Measurements from ENCODE around the gene CHCHD3. TPM values are rescaled to one million over a fixed set of nuclear protein-coding genes. Genes with fewer than 3 reads are reported as not detected.

CHCHD3 gene
- total RNA-seq, 1 donor from 2014 or later, result 70.8 TPM

DNA sequence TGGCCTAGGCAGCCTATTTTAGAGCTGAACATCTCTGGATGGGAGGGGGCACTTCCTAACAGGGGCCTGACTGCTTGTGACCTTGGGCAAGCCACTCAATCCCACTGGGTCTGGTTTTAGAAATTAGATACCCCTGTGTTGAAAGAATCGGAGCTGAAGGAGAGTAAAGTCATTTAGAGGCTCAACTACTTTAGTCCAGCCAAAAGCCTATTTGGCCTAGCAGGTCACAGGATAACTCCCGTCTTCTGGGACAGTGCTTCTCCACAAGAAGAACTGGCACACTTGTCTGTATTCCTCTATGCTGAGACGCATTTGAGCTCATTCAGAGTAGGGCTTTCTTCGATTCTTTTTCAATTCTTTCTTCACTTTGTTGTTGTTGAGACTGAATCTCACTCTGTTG lies 224.2 kb downstream of the CHCHD3 start:
- no peak for DNase-seq

- DNase-seq, result no peak
Observed at GRCh38 chr7:132857031-132857430, 224.9 kb downstream of the CHCHD3 start.

DNA sequence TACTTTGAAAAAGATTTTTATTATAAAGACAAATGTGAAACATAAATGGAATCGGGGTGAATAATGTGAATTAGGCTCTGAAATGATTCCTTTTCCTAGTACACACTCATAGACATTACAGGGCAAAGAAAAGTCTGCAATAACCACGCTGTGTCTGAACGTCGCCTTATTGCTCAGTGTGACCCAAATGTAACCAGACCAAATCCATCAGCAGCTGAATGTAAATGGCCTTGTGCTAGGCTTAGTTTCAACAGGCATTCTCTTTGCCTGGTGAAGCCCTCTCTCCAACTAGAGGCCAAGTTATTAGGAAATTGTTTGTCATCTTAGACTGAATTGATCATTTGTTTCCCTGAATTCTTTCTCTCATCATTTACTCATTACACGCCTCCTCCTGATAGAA lies 225.5 kb downstream of the CHCHD3 start:
- no peak for DNase-seq

GRCh38 chr7:132855901-132856300 lies 226.0 kb downstream of the CHCHD3 start:
- no peak for DNase-seq

DNA sequence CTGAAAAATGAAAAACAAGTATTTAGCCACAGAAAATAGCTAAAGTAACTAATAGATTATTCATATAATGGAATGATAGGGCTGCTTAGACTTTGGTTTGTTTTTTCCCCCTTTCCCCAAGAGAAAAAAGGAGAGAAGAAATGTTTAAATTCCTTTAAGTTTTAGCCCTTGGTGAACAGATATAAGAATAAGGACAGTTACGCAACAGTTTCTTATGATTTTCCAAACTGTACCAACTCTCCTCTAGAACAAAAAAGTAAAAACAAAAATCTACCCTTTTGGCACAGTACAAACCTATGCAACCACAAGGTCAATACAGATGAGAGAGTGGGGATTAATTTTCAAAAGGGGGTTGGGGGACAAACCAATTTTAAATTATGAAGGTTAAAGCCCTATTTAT lies 227.7 kb downstream of the CHCHD3 start:
- no peak for DNase-seq

DNA sequence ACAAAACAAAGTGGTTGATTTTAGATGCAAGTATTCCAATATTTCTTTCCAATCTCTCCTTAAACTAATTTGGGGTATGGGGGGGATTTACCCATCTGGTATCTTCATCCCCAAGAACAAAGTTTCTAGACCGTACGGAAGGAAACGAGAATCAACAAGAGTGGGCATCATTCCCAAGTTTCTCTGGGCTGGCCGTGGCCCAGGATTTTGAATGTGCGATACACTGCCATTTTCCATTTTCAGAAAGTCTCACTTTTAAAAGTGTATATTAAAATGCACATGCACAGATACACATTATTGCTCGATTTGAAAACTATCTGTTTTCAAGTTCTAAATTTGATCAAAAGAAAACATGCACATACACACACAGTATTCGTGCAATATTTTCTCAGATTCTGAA lies 234.5 kb downstream of the CHCHD3 start:
- DNase-seq, result no peak

GRCh38 chr7:132846086-132846485 lies 235.8 kb downstream of the CHCHD3 start:
- DNase-seq, result no peak

GRCh38 chr7:132842478-132842877 lies 239.4 kb downstream of the CHCHD3 start:
- no peak for DNase-seq

- DNase-seq, result no peak
Observed at GRCh38 chr7:132840199-132840598, 241.7 kb downstream of the CHCHD3 start.

- no peak for DNase-seq
Observed at GRCh38 chr7:132838313-132838712, 243.6 kb downstream of the CHCHD3 start.

DNA sequence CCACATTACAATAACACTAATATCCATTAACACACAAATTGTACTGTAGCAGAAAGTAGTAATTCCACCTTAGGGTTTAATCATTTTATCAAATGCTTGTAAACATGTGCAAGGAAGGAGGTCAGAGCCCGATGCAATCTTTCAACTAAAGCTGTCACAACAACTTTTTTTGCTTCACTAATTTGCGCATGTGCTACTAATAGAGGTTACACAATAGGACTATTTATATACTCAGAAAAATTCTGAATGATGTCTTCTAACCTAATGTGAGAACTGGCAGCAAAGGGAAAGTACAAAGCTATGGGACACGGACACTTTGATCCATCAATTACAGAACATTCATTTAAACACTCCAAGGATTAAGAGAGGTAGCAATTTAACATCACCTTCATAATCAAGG lies 244.4 kb downstream of the CHCHD3 start:
- no peak for DNase-seq

DNA sequence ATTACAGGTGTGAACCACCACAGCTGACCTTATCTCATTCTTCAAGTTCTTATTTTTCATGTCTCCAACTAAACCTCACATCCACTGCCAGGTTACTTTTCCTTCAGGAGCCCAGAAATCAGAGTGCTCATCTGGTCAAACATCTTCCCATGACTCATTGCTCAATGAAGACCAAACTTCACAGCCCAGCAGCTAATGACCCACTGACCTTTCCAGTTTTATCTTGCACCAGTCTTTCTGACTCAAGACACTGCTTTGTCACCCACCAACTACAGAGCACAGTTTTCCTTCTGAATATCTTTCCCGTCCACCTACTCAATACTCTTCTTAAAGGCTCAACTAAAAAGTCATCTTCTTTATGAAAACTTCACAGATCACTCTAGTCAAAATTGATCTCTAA lies 245.1 kb downstream of the CHCHD3 start:
- no peak for DNase-seq

DNA sequence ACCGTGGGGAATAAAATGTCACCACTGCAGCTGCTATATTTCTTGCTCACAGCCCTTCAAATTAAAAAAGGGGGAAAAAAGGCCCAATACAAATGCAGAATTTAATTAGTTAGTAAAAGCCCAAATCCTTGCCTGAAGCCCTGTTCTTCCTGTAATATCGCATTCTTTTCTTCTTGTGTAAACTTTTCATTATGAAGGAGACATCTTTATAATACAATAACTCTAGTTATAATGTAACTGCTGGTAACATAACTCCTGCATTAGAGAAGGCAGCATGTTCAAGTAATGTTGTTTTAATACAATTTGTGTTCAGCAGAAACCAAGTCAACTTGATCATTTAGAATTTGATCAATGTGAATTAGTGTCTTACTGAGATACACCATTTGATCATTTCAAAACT lies 250.9 kb downstream of the CHCHD3 start:
- no peak for DNase-seq

GRCh38 chr7:132828502-132828901 lies 253.4 kb downstream of the CHCHD3 start:
- DNase-seq, result no peak

- DNase-seq, result no peak
Observed at GRCh38 chr7:132825932-132826835, 255.7 kb downstream of the CHCHD3 start.

DNA sequence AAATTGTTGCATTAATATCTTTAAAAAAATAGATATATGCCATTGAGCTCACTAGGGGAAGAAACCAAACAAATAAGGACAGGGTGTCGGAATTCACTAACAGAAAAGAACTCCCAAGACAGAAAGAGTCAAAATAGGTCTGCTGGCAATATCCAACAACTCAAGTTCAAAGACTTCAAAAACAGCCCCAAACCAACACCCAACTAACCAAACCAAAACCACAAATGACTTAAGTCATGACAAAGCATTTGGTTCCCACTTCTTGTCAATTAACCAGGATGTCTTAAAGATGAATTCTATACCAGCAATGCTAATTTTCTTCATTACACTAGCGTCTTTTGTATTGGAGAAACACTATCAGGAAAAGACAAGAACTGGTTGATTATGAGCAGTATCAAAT lies 256.7 kb downstream of the CHCHD3 start:
- no peak for DNase-seq

- no peak for DNase-seq
Observed at GRCh38 chr7:132819648-132820047, 262.2 kb downstream of the CHCHD3 start.

- no peak for DNase-seq
Observed at GRCh38 chr7:132817949-132818348, 263.9 kb downstream of the CHCHD3 start.

GRCh38 chr7:132815696-132816311 lies 266.1 kb downstream of the CHCHD3 start:
- peak; percentile 30 for DNase-seq

DNA sequence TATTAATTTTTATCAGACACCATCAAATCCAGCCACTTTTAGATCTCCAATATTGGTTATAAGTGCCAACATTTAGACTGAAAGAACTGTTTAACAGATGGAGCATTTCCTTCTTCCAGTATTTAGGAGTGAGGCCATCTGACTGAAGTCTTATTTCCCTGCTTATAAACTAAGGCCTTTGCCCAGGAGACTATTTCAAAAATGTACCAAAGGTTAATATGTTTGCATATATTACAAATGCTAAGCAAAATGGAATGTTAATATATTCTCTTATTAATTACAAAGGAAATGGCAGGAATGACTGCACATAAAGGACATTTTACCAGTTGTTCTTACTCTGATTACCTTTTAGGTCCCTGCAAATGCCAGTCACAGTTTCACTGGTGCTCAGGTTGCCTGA lies 266.8 kb downstream of the CHCHD3 start:
- no peak for DNase-seq

- DNase-seq, result no peak
Observed at GRCh38 chr7:132810561-132810960, 271.3 kb downstream of the CHCHD3 start.

- DNase-seq, result no peak
Observed at GRCh38 chr7:132806834-132807233, 275.1 kb downstream of the CHCHD3 start.

DNA sequence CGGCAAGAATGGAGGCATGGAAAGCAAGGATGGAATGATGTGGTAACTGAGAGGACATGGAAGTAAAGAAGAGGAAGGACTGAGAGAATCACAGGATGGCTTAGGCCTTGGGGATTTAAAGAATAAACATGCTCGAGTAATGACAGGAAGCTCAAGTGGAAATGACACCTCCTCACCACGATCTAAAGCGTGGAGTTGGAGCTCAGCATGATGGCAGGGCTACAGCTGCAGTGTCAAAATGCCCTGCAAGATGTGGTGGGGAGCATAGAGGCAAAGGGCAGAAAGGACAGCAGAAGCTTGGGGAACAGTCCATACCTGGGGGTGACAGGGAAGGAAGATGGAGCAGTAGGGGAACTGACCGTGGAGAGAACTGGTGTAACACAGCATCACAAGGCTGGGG lies 276.1 kb downstream of the CHCHD3 start:
- peak; percentile 10 for DNase-seq

- no peak for DNase-seq
Observed at GRCh38 chr7:132804849-132805485, 276.9 kb downstream of the CHCHD3 start.

All from dermis blood vessel endothelial cell (primary cell).